Activated naive CD8-positive, alpha-beta T cell treated with anti-CD3 and anti-CD28 coated beads, Interleukin-2, amount 50 U/mL, for 24 hours (primary cell): ENCODE measurements around the gene NCDN.

Experiments
- ATAC-seq: fragments of 150-1000 bp; cut with Tn5 transposase; one replicate; pipeline ENCODE4 v1.10.0; 2021
- DNase-seq: peaks from one replicate; pipeline ENCODE4 v3.0.0; 2021
- H3K27ac Mint-ChIP-seq: one replicate; pipeline ENCODE4 v1.8.0; 2021; ENCODE audit warnings: mild to moderate bottlenecking, mixed read lengths
- H3K27me3 Mint-ChIP-seq: one replicate; pipeline ENCODE4 v1.8.0; 2021; ENCODE audit warnings: mixed read lengths
- H3K36me3 Mint-ChIP-seq: one replicate; pipeline ENCODE4 v1.8.0; 2021; ENCODE audit warnings: low read depth, mixed read lengths
- H3K4me1 Mint-ChIP-seq: one replicate; pipeline ENCODE4 v1.8.0; 2021; ENCODE audit warnings: mixed read lengths
- H3K4me3 Mint-ChIP-seq: one replicate; pipeline ENCODE4 v1.8.0; 2021; ENCODE audit warnings: mild to moderate bottlenecking, moderate library complexity, mixed read lengths
- H3K9me3 Mint-ChIP-seq: one replicate; pipeline ENCODE4 v1.8.0; 2021; ENCODE audit warnings: mixed read lengths

NCDN gene

GRCh38 chr1:35539073-35539823 is 18.4 kb upstream of the NCDN start:
- Mint-ChIP-seq H3K27ac (peak overlapping the region; percentile 96), H3K4me1 (peaks cover 68% of the 10 kb centered on the region), H3K36me3 (peaks cover 5% of the 10 kb centered on the region), H3K27me3 (no peaks in the 10 kb centered on the region), H3K9me3 (no peaks in the 10 kb centered on the region), H3K4me3 (peak overlapping the region; percentile 77)
- DNase-seq (peak; percentile 32), ATAC-seq (peak; percentile 92)

DNA sequence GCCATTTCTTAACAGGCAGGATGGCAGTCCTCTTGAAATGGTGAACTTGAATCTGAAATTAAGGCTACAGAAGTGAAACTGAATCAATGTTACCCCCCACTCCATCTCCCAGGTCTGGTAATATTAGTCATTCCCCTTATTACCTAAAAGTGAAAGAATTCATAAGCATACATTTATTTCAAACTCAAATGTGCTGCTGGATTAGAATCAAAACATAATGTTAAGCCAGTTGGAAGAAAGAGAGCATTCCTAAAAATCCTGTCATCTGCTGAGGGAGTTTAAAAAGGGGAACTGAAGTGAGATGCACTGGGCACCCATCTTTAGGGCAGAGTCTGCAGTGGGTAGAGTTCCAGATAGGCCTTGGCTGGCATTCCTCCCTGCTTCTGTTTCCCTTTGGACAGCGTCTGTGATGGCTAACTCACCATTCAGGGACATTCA is 17.8 kb upstream of the NCDN start:
- Mint-ChIP-seq H3K27ac (peak overlapping the region; percentile 96), H3K4me3 (peak overlapping the region; percentile 77), H3K4me1 (peaks cover 73% of the 10 kb centered on the region), H3K36me3 (peaks cover 5% of the 10 kb centered on the region), H3K9me3 (no peaks in the 10 kb centered on the region), H3K27me3 (no peaks in the 10 kb centered on the region)
- ATAC-seq (peak; percentile 48), DNase-seq (no peak)

DNA sequence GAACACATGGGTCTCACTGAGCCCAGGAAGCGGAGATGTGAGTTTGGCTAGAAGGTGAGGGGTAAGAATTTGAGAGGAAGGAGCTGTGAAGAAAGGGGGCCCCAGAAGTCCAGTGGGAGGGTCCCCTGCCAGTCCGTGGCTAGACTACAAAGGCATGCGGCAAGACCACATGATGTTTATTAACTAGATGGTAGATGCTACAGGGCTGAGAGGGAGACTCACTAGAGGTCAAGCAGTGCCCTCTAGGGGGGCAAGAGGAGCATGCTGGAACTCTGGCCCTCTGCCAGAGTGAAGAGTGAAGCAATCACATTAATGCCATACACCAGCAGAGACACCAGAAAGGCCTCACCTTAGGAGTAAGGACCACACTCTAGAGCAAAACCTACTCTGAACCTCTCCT is 12.6 kb upstream of the NCDN start:
- H3K4me3 Mint-ChIP-seq, result no peak overlapping the region
- ATAC-seq (peak; percentile 84), DNase-seq (peak; percentile 45)

DNA sequence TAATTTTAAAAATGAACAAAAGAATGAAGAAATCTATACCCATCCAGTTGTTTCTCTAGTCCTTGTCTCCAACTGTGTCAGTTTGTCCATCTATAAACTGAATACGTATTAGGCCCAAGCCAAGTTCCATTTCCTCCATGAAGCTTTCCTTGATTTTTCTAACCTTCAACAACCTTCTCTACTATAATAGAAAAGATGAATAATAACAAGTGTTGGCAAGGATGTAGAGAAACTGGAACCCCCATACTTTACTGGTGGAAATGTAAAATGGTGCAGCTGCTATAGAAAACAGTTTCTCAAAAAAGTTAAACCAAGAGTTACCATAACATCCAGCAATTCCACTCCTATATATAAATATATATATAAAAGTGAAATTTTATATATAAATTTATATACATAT is 11.0 kb upstream of the NCDN start:
- H3K36me3 Mint-ChIP-seq, result peaks cover 17% of the 10 kb centered on the region
- no peaks in the 10 kb centered on the region for H3K27me3 Mint-ChIP-seq
- ATAC-seq, result no peak
- peaks cover 40% of the 10 kb centered on the region for H3K4me1 Mint-ChIP-seq
- no peak overlapping the region for H3K27ac Mint-ChIP-seq
- H3K4me3 Mint-ChIP-seq, result no peak overlapping the region
- DNase-seq, result no peak
- H3K9me3 Mint-ChIP-seq, result no peaks in the 10 kb centered on the region

More for the DNA sequence above, 12.6 kb upstream of the NCDN start:
- H3K27me3 Mint-ChIP-seq, result no peaks in the 10 kb centered on the region
- peaks cover 15% of the 10 kb centered on the region for H3K36me3 Mint-ChIP-seq
- H3K27ac Mint-ChIP-seq, result no peak overlapping the region
- peaks cover 46% of the 10 kb centered on the region for H3K4me1 Mint-ChIP-seq
- H3K9me3 Mint-ChIP-seq, result no peaks in the 10 kb centered on the region

GRCh38 chr1:35553851-35554250 is 3.7 kb upstream of the NCDN start:
- Mint-ChIP-seq H3K4me1 (peaks cover 41% of the 10 kb centered on the region), H3K4me3 (no peak overlapping the region), H3K36me3 (peaks cover 21% of the 10 kb centered on the region), H3K27me3 (no peaks in the 10 kb centered on the region), H3K27ac (no peak overlapping the region), H3K9me3 (no peaks in the 10 kb centered on the region)
- ATAC-seq (no peak), DNase-seq (no peak)

GRCh38 chr1:35554266-35555211 is 3.1 kb upstream of the NCDN start:
- Mint-ChIP-seq H3K4me1 (peaks cover 47% of the 10 kb centered on the region), H3K4me3 (no peak overlapping the region), H3K36me3 (peaks cover 22% of the 10 kb centered on the region), H3K27me3 (no peaks in the 10 kb centered on the region), H3K27ac (no peak overlapping the region), H3K9me3 (no peaks in the 10 kb centered on the region)
- DNase-seq, result no peak
- ATAC-seq, result no peak

DNA sequence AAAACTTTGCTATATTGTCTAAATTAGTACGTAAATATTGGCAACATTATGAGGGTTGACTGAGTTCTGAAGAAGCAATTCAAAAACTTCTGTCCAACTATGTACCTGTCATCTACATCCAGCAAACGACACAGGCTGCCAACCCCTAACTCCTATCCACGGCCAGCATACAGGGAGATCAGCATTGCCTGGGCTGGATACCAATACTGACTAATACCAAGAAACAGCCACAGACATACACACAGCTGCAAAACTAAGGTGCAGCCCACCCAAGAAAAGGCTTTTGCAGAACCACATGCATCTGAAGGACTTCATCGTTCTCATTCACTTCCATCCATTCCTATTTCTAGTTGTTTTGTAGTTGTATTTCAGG is 2.4 kb upstream of the NCDN start:
- ATAC-seq (no peak), DNase-seq (no peak)
- Mint-ChIP-seq H3K27me3 (no peaks in the 10 kb centered on the region), H3K4me1 (peaks cover 43% of the 10 kb centered on the region), H3K9me3 (no peaks in the 10 kb centered on the region), H3K4me3 (peak overlapping the region; percentile 94), H3K27ac (no peak overlapping the region), H3K36me3 (peaks cover 18% of the 10 kb centered on the region)

- H3K27me3 Mint-ChIP-seq, result no peaks in the 10 kb centered on the region
- H3K27ac Mint-ChIP-seq, result peak overlapping the region; percentile 73
- peaks cover 19% of the 10 kb centered on the region for H3K36me3 Mint-ChIP-seq
- H3K4me3 Mint-ChIP-seq, result peak overlapping the region; percentile 94
- ATAC-seq (peak; percentile 16), DNase-seq (no peak)
- H3K4me1 Mint-ChIP-seq, result peaks cover 43% of the 10 kb centered on the region
- H3K9me3 Mint-ChIP-seq, result no peaks in the 10 kb centered on the region
Observed at GRCh38 chr1:35555601-35556477, 1.8 kb upstream of the NCDN start.

DNA sequence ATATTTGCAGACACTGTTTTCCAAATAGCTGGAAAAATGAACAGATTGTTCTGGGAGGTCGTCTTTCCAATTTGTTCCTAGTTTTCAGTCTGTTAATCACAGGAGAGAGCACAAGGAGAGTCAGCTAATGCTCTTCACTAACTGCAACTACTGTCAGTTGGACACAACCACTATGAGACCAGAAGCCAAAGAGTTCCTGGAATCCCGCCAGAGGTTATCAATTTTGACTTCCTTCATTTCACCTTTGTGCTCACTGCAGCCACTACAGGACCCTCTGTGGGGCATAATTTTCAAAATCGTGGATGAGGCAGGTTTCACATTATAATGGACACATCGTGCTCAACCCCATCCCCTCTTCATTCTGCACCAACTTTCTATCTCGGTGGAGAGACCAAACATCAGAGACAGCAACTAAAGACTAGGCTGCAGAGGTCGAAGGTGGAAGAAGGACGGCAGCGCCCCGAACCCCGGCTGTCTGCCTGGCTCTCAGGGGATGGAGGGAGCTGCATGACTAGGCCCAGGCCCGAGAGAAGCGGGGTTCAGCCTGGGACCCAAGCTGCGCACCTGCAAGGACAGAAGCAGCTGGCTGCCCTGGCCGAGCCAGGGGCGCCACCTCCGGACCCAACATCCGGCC is 998 bp upstream of the NCDN start:
- no peaks in the 10 kb centered on the region for H3K27me3 Mint-ChIP-seq
- no peak for ATAC-seq
- H3K4me3 Mint-ChIP-seq, result peak overlapping the region; percentile 94
- peaks cover 49% of the 10 kb centered on the region for H3K4me1 Mint-ChIP-seq
- DNase-seq, result no peak
- no peaks in the 10 kb centered on the region for H3K9me3 Mint-ChIP-seq
- H3K27ac Mint-ChIP-seq, result peak overlapping the region; percentile 73
- peaks cover 20% of the 10 kb centered on the region for H3K36me3 Mint-ChIP-seq

DNA sequence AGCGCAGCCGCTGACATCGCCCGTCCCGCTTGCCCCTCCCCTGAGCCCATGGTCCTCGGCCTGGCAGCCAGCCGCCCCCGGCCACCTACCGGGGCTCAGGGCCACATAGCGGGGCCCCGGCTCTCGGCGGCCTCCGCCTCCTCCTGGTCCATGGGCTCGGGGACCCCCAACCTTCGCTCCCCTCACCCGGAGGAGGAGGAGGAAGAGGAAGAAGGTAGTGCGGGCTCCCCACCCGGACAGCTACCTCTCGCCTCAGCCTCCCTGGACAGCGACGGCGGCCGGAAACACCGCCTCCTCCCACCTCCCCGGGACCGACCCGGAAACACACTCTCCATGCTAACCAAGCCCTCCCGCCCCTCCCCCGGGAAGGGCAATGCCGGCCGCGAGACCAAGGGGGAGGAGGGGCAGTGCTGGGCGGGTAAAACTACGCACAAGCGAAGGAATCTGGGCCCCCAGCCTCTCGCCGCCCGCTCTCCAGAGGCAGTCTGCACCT is 435 bp upstream of the NCDN start, which contains the start of gene KIAA0319L:
Gene KIAA0319L, minus strand, starts transcription at position 286 of the 493 bp plus-strand sequence. CDS start 2,912 bp downstream, outside the sequence.
- no peaks in the 10 kb centered on the region for H3K27me3 Mint-ChIP-seq
- H3K36me3 Mint-ChIP-seq, result peaks cover 17% of the 10 kb centered on the region
- ATAC-seq (peak; percentile 77), DNase-seq (peak; percentile 81)
- peak within 1 kb of the TSS; percentile 95 for H3K27ac Mint-ChIP-seq
- peaks cover 53% of the 10 kb centered on the region for H3K4me1 Mint-ChIP-seq
- H3K4me3 Mint-ChIP-seq, result peak within 1 kb of the TSS; percentile 94
- no peaks in the 10 kb centered on the region for H3K9me3 Mint-ChIP-seq

DNA sequence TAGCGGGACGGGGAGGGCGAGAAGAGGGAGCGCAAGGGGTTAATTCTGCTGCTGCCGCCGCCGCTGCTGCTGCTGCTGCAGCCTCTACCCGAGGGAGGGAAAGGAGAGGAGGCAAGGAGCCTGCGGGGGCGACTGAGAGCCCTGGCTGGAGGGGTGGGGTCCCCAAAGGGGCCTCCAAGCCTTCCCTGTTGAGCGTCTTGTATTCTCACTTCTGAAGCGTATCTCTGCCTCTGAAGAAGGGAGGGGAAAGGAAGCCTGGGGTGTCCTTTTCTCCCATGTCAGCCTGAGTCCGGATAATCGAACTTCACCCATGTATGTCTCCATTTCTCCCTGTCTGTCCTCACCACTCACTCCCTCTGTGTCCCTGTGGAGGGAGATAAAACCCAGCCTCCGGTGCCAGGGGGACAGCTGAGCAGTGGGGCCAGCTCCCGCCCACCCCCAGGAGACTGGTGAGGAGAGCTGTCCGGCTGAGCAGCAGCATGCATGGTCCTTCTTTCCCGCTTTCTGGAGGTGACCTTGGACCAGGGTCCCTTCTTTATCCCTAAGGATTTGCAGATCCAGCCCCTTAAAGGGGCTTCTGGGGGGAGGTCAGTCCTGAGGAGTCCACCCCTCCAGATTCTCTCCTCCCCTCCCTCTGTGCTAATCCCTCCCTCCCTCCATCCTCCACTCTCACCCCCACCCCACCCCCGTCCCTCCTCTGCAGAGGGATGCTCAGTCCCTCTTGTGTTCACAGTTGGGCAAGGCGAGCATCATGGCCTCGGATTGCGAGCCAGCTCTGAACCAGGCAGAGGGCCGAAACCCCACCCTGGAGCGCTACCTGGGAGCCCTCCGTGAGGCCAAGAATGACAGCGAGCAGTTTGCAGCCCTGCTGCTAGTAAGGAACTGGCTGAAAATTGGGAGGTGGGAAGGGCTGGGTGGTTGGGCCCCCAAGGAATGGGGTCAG is 1.0 kb downstream of the NCDN start:
- Mint-ChIP-seq H3K27ac (peak overlapping the region; percentile 95), H3K27me3 (no peaks in the 10 kb centered on the region), H3K4me1 (peaks cover 50% of the 10 kb centered on the region), H3K4me3 (peak overlapping the region; percentile 94), H3K9me3 (no peaks in the 10 kb centered on the region), H3K36me3 (peaks cover 6% of the 10 kb centered on the region)
- ATAC-seq (no peak), DNase-seq (no peak)

- ATAC-seq (no peak), DNase-seq (no peak)
- H3K27ac Mint-ChIP-seq, result peak overlapping the region; percentile 25
- peak overlapping the region; percentile 24 for H3K4me3 Mint-ChIP-seq
- H3K27me3 Mint-ChIP-seq, result no peaks in the 10 kb centered on the region
- peaks cover 48% of the 10 kb centered on the region for H3K4me1 Mint-ChIP-seq
- peaks cover 5% of the 10 kb centered on the region for H3K36me3 Mint-ChIP-seq
- H3K9me3 Mint-ChIP-seq, result no peaks in the 10 kb centered on the region
Observed at GRCh38 chr1:35559317-35559944, 1.8 kb downstream of the NCDN start.
